ENCODE measurements around the gene CRACR2A. TPM values are rescaled to one million over a fixed set of nuclear protein-coding genes. Genes with fewer than 3 reads are reported as not detected.

Gene CRACR2A
- total and polyA plus RNA-seq, 2 donors = 1.5 to 6.2 TPM

DNA sequence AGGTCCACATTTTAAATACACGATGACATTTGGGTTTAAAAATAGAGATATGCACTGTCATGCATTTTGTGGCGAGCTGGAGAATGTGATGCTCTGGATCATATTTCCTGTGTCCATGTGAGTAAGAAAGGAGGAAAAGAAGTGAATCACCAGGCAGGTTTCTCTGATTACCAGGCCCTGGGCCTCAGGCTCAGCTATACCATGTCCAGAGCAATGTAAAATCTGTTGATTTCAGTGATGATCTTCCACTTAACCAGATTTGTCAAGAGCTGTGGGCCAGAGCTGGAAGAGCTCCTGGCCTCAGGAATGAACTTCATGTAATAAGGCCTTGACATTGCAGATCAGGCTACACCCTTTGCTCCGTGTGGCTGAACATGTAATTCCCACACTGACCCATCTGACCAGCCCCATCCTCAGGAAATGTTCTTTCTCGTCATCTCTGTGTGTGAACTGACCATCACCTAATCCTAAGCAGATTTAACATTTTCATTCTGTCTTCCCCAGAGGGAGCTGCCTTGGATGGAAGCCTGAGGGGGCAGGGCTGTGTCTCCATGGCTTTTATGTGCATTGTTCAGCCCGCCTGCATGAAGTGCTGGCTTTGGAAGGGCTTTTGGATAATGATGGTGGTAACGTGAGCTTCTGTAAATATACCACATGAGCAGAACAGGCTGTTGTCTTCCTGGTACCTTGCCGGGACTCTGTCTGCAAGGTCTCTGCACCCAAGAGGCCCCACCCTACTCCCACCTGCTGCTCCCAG is 54.5 kb downstream of the CRACR2A start:
- 27% methylated on average over 7 of the region's 7 CpGs for WGBS
- H3K27ac ChIP-seq (ENCODE audit: low read depth) = no peak overlapping the region
- no peak overlapping the region for H3K4me3 ChIP-seq (ENCODE audit: low read depth, low read length)
- H3K4me1 ChIP-seq (ENCODE audit: insufficient read depth) = no peaks in the 10 kb centered on the region
- no peak for DNase-seq (ENCODE audit: extremely low spot score)
- H3K36me3 ChIP-seq (ENCODE audit: insufficient read depth) = no peaks in the 10 kb centered on the region

DNA sequence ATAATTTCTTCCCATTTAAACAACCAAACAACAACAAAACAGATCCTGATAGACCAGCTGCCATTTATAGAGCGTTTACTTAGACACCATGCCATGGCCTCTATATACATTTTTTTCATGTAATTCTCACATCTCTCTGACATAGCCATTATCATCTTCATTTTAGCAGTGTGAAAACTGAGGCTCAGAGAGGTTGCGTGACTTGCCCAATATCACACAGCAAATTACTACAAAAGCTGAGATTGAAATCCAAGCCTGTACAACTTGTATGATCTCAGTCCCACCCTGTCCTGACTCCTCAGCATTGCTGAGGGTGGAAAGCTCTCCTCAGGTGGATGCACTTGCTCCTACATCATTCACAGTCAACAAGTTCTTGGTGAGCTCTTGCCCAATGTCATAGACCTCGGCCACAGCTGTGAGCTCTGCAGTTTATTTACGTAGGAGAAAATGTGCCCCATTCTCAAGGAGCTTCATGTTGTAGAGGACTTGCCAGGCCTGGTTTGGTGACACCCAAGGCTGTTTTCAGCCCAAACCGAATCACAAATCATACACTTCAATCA is 55.5 kb downstream of the CRACR2A start:
- no peak overlapping the region for H3K4me3 ChIP-seq (ENCODE audit: low read depth, low read length)
- DNase-seq (ENCODE audit: extremely low spot score) = no peak
- no peaks in the 10 kb centered on the region for H3K4me1 ChIP-seq (ENCODE audit: insufficient read depth)
- H3K27ac ChIP-seq (ENCODE audit: low read depth) = no peak overlapping the region
- WGBS = 96% methylated on average over 5 of the region's 5 CpGs
- H3K36me3 ChIP-seq (ENCODE audit: insufficient read depth) = no peaks in the 10 kb centered on the region

DNA sequence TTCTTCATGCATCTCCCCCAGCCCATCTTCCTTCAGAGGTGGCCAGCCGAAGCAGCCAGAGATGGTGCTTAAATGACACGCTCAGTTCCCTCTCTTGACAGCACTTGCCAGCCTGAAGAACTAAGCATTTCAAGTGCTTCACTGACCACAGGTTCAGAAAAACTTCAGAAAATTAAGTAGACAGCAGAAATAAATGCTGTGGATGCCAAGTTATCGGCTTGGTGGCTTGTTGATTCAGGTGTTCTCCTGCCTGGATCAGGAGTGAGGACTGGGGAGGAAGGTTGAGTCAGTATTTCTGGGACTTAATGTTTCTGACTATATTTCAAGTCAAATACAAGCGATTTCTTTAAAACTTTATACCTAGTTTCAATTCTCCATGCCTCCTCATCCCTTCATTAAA is 58.2 kb downstream of the CRACR2A start:
- Histone ChIP-seq H3K4me3 (ENCODE audit: low read depth, low read length) (no peak overlapping the region), H3K36me3 (ENCODE audit: insufficient read depth) (no peaks in the 10 kb centered on the region), H3K4me1 (ENCODE audit: insufficient read depth) (no peaks in the 10 kb centered on the region), H3K27ac (ENCODE audit: low read depth) (no peak overlapping the region)
- no peak for DNase-seq (ENCODE audit: extremely low spot score)
- WGBS = 81% methylated on average over 4 of the region's 4 CpGs

DNA sequence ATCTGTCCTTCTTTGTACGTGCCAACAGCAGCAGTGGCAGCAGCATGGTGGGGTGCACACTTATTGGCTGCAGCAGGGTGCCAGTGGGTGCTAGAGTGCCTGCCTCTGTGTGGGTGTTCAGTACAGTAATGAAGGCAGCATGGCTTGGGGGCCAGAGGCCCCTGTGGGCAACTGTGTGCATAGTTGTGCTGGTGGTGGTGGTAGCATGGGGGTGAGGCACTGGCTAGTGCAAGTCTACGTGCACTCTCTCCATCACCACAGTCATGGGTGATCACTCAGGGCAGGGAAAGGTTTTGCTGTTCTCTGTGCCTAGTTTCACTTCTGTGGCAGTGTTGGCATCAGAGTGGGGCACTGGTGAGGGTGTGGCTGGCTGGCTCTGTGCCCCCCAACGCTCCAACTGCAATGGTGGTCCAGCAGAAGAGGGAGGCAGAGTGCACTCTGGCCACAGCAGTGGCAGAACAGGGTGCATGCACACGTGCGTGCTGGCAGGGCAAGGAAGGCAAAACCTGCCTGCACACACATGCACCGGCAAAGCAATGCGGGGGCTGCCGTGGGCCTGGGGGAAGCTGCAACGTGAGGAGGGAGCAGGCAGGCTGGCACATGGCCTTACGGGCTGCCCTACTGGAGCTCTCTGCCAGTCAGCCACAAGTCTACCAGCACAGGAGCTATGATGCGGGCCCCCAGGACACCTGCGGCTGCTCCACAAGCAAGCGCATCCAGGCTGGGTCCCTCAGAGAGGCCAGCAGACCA is 60.1 kb downstream of the CRACR2A start:
- H3K27ac ChIP-seq (ENCODE audit: low read depth) = no peak overlapping the region
- DNase-seq (ENCODE audit: extremely low spot score) = no peak
- H3K4me3 ChIP-seq (ENCODE audit: low read depth, low read length) = no peak overlapping the region
- H3K4me1 ChIP-seq (ENCODE audit: insufficient read depth) = no peaks in the 10 kb centered on the region
- H3K36me3 ChIP-seq (ENCODE audit: insufficient read depth) = no peaks in the 10 kb centered on the region
- whole genome bisulfite sequencing = 92% methylated on average over 13 of the region's 13 CpGs

DNA sequence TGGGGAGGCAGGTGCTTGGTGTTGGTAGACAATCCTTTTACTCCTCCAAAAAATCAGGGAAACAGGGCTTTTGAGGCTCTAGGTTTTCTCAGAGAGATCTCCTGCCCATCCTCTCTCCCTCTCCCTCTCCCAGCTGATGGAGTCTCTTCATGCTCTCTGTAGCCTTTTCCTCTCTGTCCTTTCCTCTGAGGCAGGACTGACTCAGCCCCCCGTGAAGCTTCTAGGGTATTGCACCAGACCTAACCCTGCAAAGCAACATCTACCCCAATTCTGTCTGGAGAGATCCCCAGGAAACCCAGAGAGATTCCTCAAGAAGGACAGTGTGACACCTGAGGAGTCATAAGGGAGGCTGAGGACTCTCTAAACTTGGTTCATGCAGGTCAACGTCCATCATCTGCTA is 66.4 kb downstream of the CRACR2A start:
- 61% methylated on average over 2 of the region's 2 CpGs for WGBS

DNA sequence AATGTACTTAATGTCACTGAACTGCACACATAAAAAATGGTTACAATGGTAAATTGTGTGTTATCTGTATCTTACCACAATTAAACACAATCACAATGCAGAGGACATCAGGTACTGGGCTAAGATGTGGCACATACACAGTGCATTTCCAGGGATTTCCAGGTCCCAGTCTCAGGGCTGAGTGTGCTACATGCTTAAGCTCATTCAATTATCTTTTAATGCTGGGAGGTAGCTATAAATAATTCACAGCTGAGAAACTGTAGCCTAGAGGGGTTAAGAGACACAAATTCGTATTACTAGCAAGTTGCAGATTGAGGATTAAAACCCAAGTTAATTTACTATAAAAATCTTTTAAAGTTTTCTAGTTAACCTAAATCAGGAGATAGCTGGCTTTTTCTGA is 67.1 kb downstream of the CRACR2A start:
- Histone ChIP-seq H3K36me3 (ENCODE audit: insufficient read depth) (no peaks in the 10 kb centered on the region), H3K4me1 (ENCODE audit: insufficient read depth) (no peaks in the 10 kb centered on the region), H3K27ac (ENCODE audit: low read depth) (no peak overlapping the region), H3K4me3 (ENCODE audit: low read depth, low read length) (no peak overlapping the region)
- WGBS = 83% methylated on average over 1 of the region's 1 CpG
- DNase-seq (ENCODE audit: extremely low spot score) = no peak

More for the DNA sequence above, 66.4 kb downstream of the CRACR2A start:
- Histone ChIP-seq H3K4me1 (ENCODE audit: insufficient read depth) (no peaks in the 10 kb centered on the region), H3K27ac (ENCODE audit: low read depth) (no peak overlapping the region), H3K4me3 (ENCODE audit: low read depth, low read length) (no peak overlapping the region), H3K36me3 (ENCODE audit: insufficient read depth) (no peaks in the 10 kb centered on the region)
- DNase-seq (ENCODE audit: extremely low spot score) = no peak

DNA sequence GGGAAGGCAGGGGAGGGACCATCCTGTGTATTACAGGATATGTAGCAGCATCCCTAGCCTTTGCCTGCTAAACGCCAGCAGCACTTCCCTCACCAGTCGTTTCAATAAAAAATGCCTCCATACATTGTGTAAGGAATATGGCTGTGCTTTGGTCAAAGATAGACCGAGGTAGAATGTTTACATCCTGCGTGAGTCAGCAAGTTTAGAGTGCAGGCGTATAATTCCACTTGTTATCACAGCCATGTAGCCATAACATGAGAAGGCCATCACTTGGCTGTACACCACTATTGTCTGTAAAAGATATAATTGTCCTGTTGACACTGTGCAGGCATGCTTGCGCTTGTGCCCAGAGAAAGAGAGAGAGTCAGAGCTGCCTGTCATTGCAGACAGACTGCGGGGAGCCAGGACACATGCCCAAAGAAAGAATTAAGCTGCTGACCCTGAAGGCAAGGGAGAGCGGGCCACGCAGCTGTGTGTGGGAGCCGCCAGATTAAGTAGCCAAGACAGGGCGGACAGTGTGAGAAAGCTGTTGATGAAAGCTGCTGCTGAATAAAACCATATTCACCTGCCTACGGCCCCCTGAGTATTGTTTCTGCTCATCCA is 68.4 kb downstream of the CRACR2A start:
- no peaks in the 10 kb centered on the region for H3K36me3 ChIP-seq (ENCODE audit: insufficient read depth)
- H3K27ac ChIP-seq (ENCODE audit: low read depth) = no peak overlapping the region
- 44% methylated on average over 12 of the region's 12 CpGs for WGBS
- DNase-seq (ENCODE audit: extremely low spot score) = no peak
- H3K4me1 ChIP-seq (ENCODE audit: insufficient read depth) = no peaks in the 10 kb centered on the region
- H3K4me3 ChIP-seq (ENCODE audit: low read depth, low read length) = no peak overlapping the region

DNA sequence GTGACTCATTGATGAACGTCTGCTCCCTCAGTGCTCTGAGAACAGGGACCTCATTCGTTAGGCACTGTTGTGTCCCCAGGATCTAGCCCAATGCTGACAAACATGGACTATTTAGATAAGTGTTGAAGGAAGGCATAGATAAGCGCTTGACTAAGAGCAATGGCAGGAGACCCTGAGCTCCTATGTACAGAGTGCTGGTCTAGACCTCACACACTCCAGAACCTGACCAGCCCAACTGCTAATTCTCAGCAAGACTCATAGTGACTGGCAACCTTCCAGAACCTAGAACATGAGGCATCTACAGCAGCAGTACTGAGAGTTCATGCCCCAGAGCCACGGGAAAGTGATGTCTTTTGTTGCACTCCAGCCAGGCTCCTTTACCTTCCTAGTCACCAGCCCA is 69.2 kb downstream of the CRACR2A start:
- Histone ChIP-seq H3K4me1 (ENCODE audit: insufficient read depth) (no peaks in the 10 kb centered on the region), H3K36me3 (ENCODE audit: insufficient read depth) (no peaks in the 10 kb centered on the region), H3K27ac (ENCODE audit: low read depth) (no peak overlapping the region), H3K4me3 (ENCODE audit: low read depth, low read length) (no peak overlapping the region)
- 85% methylated on average over 4 of the region's 4 CpGs for WGBS
- DNase-seq (ENCODE audit: extremely low spot score) = no peak

DNA sequence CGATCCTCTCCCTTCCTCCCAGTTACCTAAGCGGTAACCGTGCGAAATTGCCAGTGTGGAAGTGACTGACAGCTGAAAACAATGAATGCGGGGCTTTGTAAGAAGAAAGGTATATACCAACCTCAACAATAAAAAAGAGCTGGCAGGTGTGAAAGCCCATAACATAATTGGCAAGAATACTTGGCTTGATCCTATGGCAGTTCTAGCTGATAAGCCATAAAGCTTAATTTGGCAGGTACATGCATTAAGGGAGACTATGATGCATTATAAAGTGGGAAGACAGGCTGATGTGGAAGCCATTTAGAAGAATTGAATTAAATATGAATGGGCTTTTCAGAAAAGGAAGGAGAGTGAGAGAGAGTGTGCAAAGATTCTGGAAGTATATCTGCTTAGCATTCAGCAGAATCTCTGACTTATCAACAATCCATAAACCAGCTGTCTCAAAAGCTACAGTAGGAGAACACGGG is 71.3 kb downstream of the CRACR2A start:
- H3K27ac ChIP-seq (ENCODE audit: low read depth) = no peak overlapping the region
- no peak overlapping the region for H3K4me3 ChIP-seq (ENCODE audit: low read depth, low read length)
- WGBS = 91% methylated on average over 6 of the region's 6 CpGs
- H3K4me1 ChIP-seq (ENCODE audit: insufficient read depth) = no peaks in the 10 kb centered on the region
- no peak for DNase-seq (ENCODE audit: extremely low spot score)
- H3K36me3 ChIP-seq (ENCODE audit: insufficient read depth) = no peaks in the 10 kb centered on the region

DNA sequence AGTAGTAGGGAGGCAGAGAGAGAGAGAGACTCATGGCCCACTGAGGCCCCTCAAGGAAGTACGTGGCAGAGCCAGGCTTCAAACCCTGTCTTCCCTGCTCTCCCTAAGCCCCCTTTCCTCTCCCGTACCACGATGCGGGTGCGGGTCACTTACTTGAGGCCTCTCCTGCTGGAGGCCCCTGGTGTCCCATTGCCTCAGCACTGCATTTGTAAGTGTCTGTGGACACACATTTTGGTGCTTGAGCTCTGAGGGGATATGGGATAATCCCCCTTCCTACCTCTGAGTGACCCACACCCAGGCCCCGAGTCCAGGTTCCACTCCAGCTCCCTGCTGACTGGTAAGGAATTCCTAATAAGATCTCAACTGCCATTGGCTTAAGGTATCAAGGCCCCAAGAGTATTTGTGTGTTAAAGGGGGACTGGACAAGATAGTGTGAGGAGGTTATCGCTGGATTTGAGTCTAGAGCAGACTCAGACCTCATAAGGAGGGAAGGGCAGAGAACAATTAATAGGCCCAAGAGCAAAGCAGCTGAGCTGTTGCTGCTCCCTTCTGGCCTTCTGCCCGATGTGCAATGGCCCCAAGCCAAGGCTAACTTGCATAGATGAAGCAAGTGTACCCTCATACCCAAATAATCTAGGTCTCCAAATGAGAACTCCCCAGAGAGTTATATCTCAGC is 71.9 kb downstream of the CRACR2A start:
- H3K4me1 ChIP-seq (ENCODE audit: insufficient read depth) = no peaks in the 10 kb centered on the region
- no peaks in the 10 kb centered on the region for H3K36me3 ChIP-seq (ENCODE audit: insufficient read depth)
- WGBS = 67% methylated on average over 8 of the region's 8 CpGs
- no peak overlapping the region for H3K27ac ChIP-seq (ENCODE audit: low read depth)
- no peak overlapping the region for H3K4me3 ChIP-seq (ENCODE audit: low read depth, low read length)
- DNase-seq (ENCODE audit: extremely low spot score) = no peak

DNA sequence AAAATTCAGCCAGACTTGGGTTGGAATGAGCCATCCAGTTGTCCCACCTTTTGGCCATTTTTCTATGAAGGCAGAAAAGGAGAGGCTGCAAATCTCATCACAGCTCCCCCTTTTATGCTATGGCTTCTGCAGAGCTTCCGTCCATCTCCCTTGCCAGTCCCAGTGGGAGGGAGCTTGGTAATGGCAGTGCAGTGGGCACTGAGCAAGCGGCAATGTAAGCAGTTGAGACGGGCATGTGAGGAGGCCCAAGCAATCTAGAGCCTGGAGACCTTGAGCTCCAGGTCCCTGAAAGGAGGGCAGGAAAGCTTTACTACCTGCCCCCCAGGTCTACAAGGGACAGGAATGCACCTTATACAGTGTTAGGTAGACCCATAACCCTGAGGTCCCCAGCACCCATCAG is 73.1 kb downstream of the CRACR2A start:
- 95% methylated on average over 3 of the region's 3 CpGs for WGBS
- Histone ChIP-seq H3K36me3 (ENCODE audit: insufficient read depth) (no peaks in the 10 kb centered on the region), H3K27ac (ENCODE audit: low read depth) (no peak overlapping the region), H3K4me3 (ENCODE audit: low read depth, low read length) (no peak overlapping the region), H3K4me1 (ENCODE audit: insufficient read depth) (no peaks in the 10 kb centered on the region)
- DNase-seq (ENCODE audit: extremely low spot score) = no peak

DNA sequence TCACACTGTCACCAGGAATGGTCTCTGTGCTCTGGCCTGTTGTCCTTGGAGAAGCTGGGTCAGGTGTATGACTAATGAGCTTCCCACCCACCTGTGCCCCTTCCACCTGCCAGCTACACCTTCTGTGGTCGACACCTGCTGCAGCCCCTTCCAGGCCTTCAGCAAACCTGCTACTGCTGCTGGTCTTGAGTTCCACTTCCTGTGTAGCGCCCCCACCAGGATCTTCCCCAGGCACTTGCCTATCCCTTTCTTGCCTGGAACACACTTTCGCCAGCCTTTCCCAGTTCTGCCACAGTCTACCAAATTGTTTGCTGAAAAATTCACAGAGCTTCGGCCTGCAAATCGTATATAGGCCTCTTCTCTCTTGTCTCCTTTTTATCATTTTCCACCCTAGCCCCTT is 75.3 kb downstream of the CRACR2A start:
- no peak overlapping the region for H3K4me3 ChIP-seq (ENCODE audit: low read depth, low read length)
- H3K36me3 ChIP-seq (ENCODE audit: insufficient read depth) = no peaks in the 10 kb centered on the region
- 99% methylated on average over 5 of the region's 5 CpGs for WGBS
- H3K27ac ChIP-seq (ENCODE audit: low read depth) = no peak overlapping the region
- DNase-seq (ENCODE audit: extremely low spot score) = no peak
- no peaks in the 10 kb centered on the region for H3K4me1 ChIP-seq (ENCODE audit: insufficient read depth)

DNA sequence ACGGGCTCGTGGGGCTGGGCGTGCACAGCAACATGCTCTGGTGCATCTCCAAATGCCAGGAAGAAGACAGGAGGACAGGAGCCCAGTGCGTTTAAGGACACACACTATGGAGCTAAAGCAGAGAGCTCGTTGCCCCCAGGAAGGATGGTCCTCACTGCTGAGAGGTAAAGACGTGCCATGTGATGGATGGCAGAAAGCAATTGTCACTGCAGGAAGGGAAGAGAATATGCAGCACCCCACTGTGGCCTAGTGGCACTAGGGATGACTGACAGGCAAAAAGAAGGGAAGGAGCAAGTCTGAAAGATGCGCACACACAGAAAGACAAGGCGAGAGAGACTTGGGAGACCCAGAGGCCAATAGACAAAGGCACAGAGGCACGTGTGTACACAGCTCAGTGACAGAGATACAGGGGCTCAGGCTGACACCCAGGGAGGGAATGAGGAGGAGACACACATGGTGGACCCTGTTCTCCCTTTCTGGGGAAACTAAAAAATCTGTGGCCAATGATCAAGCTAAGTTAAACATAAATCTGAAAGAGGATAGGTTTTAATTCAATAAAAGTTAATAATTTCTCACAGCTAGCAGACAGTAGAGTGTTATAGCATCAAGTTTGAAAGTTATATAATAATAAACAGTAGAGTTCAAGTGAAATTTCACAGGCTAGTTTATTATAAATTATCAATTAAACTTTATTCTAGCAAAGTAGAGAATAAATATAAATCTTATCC is 78.8 kb downstream of the CRACR2A start:
- no peak overlapping the region for H3K27ac ChIP-seq (ENCODE audit: low read depth)
- 88% methylated on average over 9 of the region's 9 CpGs for WGBS
- no peak overlapping the region for H3K4me3 ChIP-seq (ENCODE audit: low read depth, low read length)
- H3K36me3 ChIP-seq (ENCODE audit: insufficient read depth) = no peaks in the 10 kb centered on the region
- no peaks in the 10 kb centered on the region for H3K4me1 ChIP-seq (ENCODE audit: insufficient read depth)
- no peak for DNase-seq (ENCODE audit: extremely low spot score)
